ENCODE results near the gene SORCS2. TPM values are rescaled to one million over a fixed set of nuclear protein-coding genes. Genes with fewer than 3 reads are reported as not detected.

SORCS2 gene
- total RNA-seq, 6 experiments from 2014 or later = 0.18 to 6.2 (median 3.1) TPM

DNA sequence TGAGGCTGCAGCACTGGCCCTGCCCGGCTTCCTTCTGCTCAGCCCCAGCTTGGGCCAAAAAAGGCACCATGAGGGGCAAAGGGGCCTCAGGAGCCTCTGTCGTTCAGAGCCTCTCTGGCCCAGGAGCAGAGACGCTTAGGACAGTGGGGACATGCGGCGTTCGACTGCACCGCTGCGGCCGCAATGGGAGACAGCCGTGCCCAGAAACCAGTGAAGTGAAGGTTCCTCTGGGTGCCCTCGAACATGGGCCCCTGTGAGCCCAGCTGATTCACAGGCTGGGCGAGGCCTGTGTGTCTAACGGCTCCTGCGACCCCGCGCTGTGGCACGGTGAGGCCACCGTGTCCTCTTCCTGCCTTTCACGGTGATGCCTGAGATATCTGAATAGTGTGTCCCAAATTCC, 512.3 kb downstream of the SORCS2 start:
- no peak for DNase-seq

DNA sequence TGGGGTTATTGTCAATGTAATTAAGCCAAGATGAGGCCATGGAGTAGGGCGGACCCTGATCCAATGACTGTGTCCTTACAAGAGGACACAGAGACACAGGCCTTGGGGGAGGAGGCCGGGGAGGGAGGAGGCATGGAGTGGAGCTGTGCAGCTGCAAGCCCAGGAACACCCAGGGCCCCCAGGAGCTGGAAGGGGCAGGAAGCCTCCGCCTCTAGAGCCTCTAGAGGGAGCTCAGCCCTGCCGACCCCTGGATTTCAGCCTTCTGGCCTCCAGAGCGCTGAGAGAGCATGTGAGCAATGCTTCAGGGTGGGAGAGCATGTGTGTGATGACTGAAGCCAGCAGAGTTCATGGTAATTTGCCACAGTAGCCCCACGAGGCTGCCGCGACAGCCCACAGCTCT, 512.7 kb downstream of the SORCS2 start:
- ATAC-seq (no peak), DNase-seq (no peak)
- H3K36me3 ChIP-seq = no peaks in the 10 kb centered on the region
- no peaks in the 10 kb centered on the region for H3K4me1 ChIP-seq
- H3K27me3 ChIP-seq = no peaks in the 10 kb centered on the region
- 100% methylated on average over 1 of the region's 8 CpGs for WGBS (ENCODE audit: insufficient coverage, low coverage, low lambda C conversion rate, missing lambda C conversion rate)
- H3K4me3 ChIP-seq = no peak overlapping the region
- no peak overlapping the region for H3K27ac ChIP-seq
- no peaks in the 10 kb centered on the region for H3K9me3 ChIP-seq
- TF ChIP-seq, protein P1, sequence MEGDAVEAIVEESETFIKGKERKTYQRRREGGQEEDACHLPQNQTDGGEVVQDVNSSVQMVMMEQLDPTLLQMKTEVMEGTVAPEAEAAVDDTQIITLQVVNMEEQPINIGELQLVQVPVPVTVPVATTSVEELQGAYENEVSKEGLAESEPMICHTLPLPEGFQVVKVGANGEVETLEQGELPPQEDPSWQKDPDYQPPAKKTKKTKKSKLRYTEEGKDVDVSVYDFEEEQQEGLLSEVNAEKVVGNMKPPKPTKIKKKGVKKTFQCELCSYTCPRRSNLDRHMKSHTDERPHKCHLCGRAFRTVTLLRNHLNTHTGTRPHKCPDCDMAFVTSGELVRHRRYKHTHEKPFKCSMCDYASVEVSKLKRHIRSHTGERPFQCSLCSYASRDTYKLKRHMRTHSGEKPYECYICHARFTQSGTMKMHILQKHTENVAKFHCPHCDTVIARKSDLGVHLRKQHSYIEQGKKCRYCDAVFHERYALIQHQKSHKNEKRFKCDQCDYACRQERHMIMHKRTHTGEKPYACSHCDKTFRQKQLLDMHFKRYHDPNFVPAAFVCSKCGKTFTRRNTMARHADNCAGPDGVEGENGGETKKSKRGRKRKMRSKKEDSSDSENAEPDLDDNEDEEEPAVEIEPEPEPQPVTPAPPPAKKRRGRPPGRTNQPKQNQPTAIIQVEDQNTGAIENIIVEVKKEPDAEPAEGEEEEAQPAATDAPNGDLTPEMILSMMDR (IDR thresholded peaks at IDR 0.05) = no peak
- TF ChIP-seq POLR2A (IDR thresholded peaks at IDR 0.05) = no peak
- intact Hi-C loops (cut with DNase I) = no loop called here

More for the DNA sequence above, 512.3 kb downstream of the SORCS2 start:
- no peaks in the 10 kb centered on the region for H3K9me3 ChIP-seq
- H3K27ac ChIP-seq = no peak overlapping the region
- no peaks in the 10 kb centered on the region for H3K4me1 ChIP-seq
- no peaks in the 10 kb centered on the region for H3K36me3 ChIP-seq
- no peak overlapping the region for H3K4me3 ChIP-seq
- intact Hi-C loops (cut with DNase I) = no loop called here
- H3K27me3 ChIP-seq = no peaks in the 10 kb centered on the region
- 93% methylated on average over 5 of the region's 19 CpGs for WGBS (ENCODE audit: insufficient coverage, low coverage, low lambda C conversion rate, missing lambda C conversion rate)
- TF ChIP-seq, protein P1 (IDR thresholded peaks at IDR 0.05) = no peak
- TF ChIP-seq POLR2A (IDR thresholded peaks at IDR 0.05) = no peak
- no peak for ATAC-seq

DNA sequence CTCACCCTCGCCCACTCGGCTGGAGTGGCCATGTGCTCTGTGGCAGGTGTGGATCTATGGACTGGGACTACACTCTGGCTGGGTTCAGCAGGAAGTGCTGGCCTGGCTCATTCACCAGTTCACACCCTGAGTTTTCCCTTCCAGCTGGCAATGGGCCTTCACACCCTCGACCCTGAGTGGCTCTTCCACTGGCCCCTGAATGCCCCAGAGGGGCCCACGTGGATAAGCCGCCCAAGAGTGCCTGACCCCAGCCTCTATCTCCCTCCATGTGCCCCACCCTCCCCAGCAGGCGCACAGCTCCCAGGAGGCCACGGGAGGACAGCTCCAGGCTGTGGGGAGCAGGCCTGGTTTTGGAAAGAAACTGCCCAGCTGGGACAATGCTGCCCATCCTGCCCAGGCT, 513.3 kb downstream of the SORCS2 start:
- no CpG with 5 or more reads among the region's 7 CpGs for WGBS (ENCODE audit: insufficient coverage, low coverage, low lambda C conversion rate, missing lambda C conversion rate)
- ATAC-seq (no peak), DNase-seq (no peak)
- H3K9me3 ChIP-seq = no peaks in the 10 kb centered on the region
- TF ChIP-seq POLR2A (IDR thresholded peaks at IDR 0.05) = no peak
- TF ChIP-seq, protein P1 (IDR thresholded peaks at IDR 0.05) = no peak
- H3K36me3 ChIP-seq = no peaks in the 10 kb centered on the region
- intact Hi-C loops (cut with DNase I) = no loop called here
- no peak overlapping the region for H3K27ac ChIP-seq
- no peak overlapping the region for H3K4me3 ChIP-seq
- H3K4me1 ChIP-seq = no peaks in the 10 kb centered on the region
- no peaks in the 10 kb centered on the region for H3K27me3 ChIP-seq

DNA sequence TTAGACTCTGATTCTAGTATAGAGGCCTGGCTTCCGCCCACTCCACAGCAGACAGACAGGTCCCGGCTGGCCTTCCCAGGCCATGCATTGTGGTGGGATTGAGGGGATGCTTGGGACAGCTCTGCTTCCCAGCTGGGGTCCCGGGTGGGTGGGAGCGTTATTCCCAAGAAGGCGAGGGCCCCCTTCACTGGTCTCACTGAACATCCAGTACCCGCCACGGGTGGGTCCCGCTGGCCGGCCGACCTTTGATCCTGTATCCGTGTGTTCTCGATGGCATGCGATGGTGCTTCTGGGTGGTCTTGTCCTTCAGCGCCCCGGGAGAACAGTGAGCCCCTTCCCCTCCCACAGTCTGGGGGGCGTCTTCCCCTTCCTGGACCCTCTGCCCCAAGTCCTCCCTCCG, 515.9 kb downstream of the SORCS2 start:
- Histone ChIP-seq H3K27me3 (no peaks in the 10 kb centered on the region), H3K4me1 (no peaks in the 10 kb centered on the region), H3K36me3 (no peaks in the 10 kb centered on the region), H3K27ac (no peak overlapping the region), H3K4me3 (no peak overlapping the region), H3K9me3 (no peaks in the 10 kb centered on the region)
- no peak for ATAC-seq
- no CpG with 5 or more reads among the region's 17 CpGs for WGBS (ENCODE audit: insufficient coverage, low coverage, low lambda C conversion rate, missing lambda C conversion rate)
- intact Hi-C loops (cut with DNase I) = no loop called here
- DNase-seq = no peak
- TF ChIP-seq POLR2A (IDR thresholded peaks at IDR 0.05) = no peak
- TF ChIP-seq, protein P1 (IDR thresholded peaks at IDR 0.05) = no peak

DNA sequence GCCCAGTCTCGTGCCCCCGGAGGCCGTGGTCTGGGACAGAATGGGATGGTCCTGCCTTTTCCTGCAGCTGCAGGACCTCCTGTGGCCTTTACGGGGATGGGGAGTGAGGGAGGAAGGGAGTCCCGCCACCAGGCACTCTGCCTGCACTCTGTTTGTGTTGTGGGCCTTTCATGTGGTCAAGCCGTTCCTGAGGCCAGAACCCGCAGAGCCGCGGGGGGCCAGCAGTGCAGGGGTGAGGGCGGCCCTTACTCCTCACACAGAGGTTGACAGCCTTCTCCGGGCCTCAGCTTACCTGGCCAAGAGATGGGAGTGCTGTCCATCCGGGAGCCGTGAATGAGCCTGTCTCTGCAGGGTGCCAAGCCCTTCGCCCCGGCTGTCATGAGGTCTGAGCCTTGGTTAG, 516.6 kb downstream of the SORCS2 start:
- no peak overlapping the region for H3K4me3 ChIP-seq
- no peak overlapping the region for H3K27ac ChIP-seq
- WGBS (ENCODE audit: insufficient coverage, low coverage, low lambda C conversion rate, missing lambda C conversion rate) = 56% methylated on average over 5 of the region's 15 CpGs
- no peaks in the 10 kb centered on the region for H3K27me3 ChIP-seq
- DNase-seq (no peak), ATAC-seq (no peak)
- no peaks in the 10 kb centered on the region for H3K9me3 ChIP-seq
- intact Hi-C loops (cut with DNase I) = no loop called here
- no peaks in the 10 kb centered on the region for H3K4me1 ChIP-seq
- TF ChIP-seq, protein P1 (IDR thresholded peaks at IDR 0.05) = no peak
- no peak for TF ChIP-seq POLR2A (IDR thresholded peaks at IDR 0.05)
- H3K36me3 ChIP-seq = no peaks in the 10 kb centered on the region

Data from right lobe of liver (tissue), 6 donors.